SW480 (cell line): Measurements from ENCODE around the gene MS4A10.
"Not testable (repeated sequence)": the region's sequence is repeated elsewhere in the genome, so short reads cannot be mapped to it uniquely, and the experiment has no call there.

ENCODE experiments used
- DNase-seq: peaks from one replicate; pipeline ENCODE4 v3.0.0-alpha.2; 2016; ENCODE audit warnings: low spot score

Gene MS4A10

DNA sequence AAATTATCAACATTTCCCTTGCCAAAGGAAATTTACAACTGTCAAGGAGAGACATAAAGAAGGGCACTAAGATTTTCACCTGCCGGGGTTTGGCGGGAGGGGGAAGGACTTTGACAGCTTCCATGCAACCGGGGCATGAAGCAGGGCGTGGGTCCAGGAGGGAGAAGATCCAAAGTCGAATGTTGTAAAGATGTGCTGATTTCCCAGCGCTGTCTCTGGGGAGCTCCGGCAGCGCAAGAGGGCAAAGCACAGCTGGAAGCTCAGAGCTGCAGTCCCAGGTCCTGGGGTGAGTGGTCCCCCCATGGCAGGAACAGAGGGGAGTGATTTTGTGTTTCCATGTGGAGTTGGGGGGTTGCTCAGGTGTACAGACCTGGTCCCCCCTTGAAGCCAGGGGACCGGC lies at the start of gene MS4A10:
Gene MS4A10 (plus strand): TSS at position 198 of the 400 bp plus-strand sequence. CDS start 5,003 bp downstream, outside the sequence.
- no peak for DNase-seq

DNA sequence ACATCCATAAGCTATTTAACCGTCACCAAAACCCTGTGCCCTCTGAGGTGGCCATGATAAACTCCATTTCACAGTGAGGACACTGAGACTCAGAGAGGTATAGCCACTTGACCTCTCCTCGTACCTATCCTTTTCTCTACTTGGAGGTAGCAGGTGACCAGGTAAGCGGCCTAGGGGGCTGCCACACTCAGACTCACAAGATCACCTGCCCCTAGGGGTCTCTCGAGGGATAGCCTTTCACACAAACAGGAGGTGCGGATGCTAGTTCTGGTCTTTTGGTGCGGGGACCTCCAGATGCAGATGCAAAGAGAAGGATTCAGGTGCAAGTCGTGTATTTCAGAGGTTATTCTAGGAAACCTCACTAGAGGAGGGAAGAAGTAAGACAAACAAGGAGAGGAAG lies 46.0 kb upstream of the MS4A10 start:
- DNase-seq: no peak

DNA sequence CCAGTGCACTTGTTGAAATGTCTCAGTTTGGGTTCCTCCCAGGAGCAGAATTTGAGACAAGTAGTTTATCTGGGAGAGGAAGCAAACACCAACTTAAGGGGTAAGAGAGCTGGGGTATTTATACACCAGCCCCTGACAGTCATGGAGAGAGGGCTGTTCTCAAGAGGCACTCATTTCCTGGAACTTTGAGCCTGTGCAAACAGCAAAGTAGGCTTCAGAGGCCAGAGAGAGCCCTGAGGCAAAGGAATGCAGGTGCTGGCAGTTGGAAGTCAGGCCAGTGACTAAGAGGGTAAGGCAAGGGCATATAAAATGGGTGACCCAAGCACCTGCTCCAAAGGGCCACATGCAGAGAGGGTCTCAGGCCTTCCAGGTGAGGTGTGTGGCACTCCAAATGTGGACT lies 44.6 kb upstream of the MS4A10 start:
- DNase-seq: no peak

DNA sequence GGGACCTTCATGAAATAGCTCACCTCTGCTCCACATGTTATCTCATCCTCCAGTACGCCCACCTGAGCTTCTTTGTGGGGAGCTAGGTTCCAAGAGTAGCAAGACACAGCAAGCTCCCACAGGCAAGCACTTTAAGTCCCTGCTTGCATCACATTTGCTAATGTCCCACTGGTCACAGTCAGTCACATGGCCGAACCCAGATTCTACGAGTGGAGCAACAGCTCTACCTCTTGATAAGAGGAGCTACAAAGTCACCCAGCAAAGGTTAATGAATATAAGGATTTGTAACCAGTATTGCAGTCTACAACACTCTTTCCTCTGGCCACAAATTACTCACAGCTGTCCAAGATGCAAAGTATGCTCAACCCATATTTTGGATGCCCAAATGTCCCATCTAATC lies 43.7 kb upstream of the MS4A10 start:
- no peak for DNase-seq

DNA sequence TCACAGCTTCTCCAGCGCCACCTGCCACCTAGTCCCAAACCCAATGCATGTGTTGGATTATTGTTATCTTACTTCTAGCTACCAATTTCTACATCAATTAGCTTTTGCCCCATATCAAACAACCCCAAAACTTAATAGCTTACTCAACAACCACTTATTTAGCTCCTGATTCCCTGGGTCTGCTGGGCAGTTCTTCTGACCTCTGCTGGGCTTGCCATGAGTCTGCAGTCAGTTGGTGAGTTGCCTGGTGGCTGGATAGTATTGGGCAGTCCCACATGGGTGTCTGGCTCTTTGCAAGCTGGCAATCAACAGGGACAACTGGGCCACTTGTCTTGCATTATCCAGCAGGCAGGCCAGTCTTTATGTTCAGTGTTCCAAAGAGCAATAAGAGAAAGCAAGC lies 42.1 kb upstream of the MS4A10 start:
- DNase-seq: no peak

DNA sequence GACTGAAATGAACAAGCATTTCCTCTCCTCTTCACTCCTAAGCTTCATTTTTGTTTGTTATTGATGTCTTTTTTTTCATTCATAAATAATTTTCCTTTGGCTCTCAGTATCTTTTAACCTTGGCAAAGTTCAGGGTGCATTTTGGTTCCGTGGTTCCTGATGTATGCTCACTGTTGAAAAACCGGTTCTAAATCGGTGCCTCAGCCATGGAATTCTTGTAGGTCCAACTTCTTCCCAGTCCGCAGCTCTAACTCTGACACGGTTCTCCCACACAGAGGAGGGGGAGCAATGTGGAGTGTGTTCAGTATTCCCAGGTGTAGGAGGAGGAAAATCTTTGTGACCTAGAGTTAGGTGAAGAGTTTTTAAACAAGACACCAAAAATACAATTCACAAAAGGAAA lies 41.0 kb upstream of the MS4A10 start:
- no peak for DNase-seq

DNA sequence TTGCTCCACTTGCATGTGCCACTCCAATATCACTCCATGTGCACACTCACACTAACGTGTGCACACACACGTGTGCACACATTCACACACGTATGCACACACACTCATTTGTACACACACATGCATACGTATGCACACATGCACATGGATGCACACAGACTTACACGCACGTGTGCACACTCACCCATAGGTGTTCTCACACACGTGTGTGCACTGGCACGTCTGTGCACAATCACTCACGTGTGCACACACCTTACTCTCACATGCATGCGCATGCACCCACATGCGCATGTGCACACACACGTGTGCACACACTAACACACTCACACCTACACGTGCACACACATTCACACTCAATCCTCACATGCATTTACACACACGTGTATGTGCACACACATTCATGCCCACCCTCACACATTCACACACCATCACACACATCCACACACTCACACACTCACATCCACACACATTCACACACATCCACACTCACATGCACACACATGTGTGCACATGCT lies 37.7 kb upstream of the MS4A10 start:
- no peak for DNase-seq

DNA sequence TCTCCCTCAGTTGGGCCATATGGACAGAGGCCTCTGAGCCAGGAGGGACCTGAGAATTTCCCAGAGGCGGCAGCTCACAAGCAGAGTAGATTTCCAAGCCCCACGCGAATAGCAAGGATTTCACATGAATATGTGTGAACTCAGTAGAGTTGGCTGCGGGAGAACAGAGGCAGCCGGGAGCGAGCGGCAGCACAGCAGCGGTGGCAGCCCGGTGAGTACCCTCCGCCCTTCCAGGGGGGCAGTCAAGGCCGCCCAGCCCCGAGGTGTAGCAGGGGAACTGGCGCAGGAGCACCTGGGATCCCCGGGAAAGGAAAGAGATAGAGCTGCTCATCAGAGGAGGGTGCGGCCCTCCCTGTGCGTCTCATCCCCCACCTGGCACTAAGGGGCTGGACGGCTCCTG lies 36.9 kb upstream of the MS4A10 start:
- DNase-seq: no peak

DNA sequence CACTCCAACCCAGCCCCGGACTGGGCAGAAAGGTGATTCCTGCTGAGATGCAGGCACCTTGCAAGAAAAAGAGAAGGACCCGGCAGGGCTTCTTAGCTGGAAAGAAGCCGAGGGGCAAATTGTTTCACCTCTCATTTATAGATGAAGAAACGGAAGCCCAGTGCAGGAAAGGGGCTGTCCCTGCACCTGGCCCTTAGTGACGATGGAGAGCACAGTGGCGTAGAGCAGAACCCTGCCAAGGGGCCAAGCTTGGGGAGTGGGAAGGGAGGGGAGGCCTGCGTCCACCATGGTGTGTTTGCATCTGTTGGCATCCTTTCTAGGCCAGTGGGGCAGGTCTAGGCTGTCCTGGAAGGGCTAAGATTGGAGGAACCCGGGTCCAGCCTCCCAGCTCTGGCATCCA lies 36.3 kb upstream of the MS4A10 start:
- DNase-seq: no peak

DNA sequence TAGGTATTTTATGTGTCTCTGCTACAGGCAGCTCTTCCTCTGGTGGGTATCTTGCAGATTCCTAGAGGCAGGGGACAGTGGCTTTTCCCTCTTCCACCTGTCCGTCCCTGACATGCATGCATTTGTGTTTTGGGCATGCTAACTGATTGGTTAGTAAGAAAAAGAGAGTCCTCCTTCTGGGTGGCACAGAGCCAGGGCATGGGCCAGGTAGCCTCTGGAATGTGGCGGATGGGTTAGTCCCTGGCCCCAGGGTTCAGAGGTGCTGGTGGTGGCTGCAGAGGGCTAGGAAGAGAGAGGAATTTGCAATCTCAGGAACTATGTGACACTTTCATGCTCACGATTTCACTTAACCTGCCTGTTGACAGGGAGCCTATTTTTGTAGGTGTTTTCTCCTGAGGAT lies 34.2 kb upstream of the MS4A10 start:
- DNase-seq: no peak

DNA sequence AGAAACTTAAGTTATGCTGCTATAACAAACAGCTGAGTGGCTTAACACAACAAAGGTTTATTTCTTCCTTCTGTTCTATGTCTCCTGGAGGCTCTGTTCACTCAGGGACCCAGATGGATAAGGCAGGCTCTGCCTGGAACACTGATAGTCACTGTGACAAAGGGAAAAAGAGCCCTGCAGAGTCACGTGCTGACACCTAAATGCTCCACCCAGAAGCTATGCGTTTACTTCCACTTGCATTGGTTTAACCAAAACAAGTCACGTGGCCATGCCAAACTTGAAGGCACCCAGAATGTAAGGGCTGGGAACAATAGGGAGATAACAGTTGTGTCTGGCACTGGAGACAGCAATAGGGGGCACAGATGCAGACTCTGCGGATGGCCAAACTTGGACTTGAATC lies 31.8 kb upstream of the MS4A10 start:
- peak; percentile 18 for DNase-seq

DNA sequence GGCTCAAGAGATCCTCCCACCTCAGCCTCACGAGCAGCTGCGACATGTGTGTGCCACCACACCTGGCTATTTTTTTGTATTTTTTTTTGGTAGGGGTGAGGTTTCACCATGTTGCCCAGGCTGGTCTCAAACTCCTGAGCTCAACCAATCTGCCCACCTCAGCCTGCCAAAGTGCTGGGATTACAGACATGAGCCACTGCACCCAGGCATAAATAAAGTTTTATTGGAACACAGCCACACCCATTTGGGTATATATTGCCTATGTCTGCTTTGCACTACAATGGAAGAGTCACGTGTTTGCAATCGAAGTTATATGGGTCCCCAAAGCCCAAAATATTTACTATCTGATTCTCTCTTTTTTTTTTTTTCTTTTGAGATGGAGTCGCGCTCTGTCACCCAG lies 30.2 kb upstream of the MS4A10 start:
- no peak for DNase-seq

DNA sequence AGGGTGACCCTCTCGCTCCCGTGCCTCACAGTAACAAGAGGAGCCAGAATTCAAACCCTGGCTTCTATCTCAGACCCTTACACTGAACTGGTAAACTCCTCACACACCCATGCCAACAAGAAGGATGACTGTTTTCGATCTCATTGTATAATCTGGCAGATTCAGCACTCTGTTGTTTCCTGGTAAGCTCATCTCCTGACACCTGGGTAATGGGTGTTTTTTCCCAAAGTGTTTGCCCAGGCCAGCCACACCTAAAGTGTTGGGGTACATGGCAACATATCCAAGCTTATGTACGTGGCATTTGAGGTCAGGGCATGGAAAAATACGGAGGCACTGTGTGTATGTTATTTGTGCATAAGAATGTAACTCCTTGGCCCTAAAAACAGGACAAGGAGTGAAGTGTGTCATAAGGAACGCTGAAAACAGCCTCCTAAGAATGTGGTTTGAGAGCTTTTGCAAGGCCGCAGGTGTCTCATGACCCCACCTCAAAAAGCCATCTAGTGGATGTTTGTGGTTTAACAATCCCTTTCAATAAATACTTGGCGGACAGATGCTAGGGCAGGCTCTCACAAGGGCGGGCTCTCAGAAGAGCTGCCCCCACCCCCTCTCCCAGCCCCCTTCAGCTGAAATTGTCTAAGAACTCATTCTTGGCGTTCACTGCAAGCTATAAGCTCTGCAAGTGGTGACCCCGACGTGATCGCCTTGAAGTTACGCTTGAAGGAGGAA lies 28.7 kb upstream of the MS4A10 start, which contains the start of gene MS4A15:
Gene MS4A15 (plus strand): TSS at position 561 of the 726 bp plus-strand sequence. CDS start 6,867 bp downstream, outside the sequence.
- peak; percentile 61 for DNase-seq

DNA sequence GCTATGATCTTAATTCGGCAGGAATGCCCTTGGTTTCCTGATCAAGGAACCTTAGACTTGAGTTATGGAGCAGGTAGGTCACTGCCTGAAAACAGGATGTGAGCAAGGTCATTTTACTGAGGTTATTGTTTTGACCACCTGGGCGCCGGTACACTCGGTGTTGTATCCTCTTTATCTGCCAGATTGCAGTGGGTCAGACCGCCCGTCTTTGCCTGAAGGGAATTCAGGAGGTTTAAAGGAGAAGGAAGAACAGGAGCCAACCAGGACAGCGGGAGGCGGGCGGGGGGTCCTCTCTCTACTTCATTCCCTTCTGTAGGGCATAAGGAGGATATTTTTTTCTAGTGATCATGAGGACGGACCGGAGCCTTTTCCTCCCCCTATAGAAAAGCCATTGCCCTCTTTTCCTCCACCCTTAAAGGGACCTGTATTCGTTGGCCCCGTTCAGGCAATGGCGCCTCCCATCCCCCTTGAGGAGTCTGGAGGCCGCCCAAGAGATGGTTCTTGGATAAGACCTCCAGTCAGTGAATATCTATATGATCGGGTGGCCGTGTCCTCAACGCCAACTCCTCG lies 27.8 kb upstream of the MS4A10 start:
- DNase-seq: no peak

DNA sequence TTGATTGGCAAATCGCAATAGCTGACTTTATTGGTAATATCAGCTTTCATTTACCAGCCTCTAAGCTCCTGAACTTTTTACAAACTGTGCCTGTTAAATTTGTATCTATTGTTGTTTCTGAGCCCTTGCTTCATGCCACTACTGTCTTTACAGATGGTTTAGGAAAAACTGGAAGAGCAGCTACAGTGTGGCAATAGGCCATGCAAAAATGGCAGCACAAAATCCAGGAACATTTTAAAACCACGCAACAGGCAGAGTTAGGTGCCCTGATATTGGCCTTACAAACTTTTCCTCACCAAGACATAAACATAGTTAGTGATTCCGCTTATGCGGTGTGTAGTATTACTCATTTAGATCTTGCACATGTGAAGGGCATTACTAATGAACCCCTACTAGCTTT lies 26.5 kb upstream of the MS4A10 start:
- DNase-seq: not testable (repeated sequence)

DNA sequence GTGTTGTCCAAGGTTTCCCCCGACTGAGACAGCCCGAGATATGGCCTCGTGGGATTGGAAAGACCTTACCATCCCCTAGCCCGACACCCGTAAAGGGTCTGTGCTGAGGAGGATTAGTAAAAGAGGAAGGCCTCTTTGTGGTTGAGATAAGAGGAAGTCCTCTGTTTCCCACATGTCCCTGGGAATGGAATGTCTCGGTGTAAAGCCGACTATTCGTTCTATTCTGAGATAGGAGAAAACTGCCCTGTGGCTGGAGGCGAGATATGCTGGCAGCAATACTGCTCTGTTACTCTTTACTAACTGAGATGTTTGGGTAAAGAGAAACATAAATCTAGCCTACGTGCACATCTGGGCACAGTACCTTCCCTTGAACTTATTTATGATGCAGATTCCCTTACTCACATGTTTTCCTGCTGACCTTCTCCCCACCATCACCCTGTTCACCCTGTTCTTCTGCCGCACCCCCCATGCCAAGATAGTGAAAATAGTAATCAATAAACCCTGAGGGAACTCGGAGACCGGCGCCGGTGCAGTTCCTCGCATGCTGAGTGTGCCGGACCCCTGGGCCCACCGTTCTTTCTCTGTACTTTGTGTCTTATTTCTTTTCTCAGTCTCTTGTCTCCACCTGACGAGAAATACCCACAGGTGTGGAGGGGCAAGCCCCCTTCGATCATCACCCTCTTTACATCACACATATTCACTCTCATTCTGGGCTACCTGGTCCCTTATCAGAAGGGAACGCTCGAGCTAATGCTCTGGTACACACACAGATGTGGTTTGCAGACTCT lies 25.5 kb upstream of the MS4A10 start:
- DNase-seq: not testable (repeated sequence)

DNA sequence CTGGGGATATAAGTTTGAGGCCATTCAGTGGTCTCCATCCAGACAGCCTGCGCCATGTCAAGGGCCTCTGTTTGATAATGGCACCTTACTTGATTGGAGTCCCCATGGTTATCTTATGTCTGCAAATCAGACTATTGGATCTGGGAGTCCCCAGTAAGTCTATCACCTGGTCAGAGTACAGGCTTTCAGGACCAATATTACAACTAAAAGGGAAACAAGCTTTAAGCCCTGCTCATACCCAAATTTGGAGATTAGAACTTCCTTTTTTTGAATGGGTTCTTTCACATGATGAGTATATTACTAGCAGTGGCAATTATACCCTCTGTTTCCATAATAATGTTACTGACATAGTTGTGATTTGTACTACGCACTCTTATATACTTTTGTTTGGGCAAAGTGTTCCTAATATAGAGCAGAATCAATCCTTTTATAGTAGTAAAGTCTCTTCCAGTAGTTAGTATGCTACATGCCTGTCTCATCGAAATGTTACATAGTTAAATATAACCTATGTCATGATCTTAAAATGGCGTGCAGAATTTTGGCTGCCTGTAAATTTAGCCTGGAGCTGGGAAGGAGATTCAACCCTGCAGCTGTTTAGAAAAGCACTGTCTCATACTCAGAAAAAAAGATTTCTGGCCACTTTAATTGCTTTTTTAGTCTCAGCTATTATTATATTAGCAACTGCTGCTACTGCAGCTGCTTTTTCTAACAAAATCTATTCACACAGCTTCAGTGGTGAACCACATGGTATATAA lies 23.5 kb upstream of the MS4A10 start:
- no peak for DNase-seq

DNA sequence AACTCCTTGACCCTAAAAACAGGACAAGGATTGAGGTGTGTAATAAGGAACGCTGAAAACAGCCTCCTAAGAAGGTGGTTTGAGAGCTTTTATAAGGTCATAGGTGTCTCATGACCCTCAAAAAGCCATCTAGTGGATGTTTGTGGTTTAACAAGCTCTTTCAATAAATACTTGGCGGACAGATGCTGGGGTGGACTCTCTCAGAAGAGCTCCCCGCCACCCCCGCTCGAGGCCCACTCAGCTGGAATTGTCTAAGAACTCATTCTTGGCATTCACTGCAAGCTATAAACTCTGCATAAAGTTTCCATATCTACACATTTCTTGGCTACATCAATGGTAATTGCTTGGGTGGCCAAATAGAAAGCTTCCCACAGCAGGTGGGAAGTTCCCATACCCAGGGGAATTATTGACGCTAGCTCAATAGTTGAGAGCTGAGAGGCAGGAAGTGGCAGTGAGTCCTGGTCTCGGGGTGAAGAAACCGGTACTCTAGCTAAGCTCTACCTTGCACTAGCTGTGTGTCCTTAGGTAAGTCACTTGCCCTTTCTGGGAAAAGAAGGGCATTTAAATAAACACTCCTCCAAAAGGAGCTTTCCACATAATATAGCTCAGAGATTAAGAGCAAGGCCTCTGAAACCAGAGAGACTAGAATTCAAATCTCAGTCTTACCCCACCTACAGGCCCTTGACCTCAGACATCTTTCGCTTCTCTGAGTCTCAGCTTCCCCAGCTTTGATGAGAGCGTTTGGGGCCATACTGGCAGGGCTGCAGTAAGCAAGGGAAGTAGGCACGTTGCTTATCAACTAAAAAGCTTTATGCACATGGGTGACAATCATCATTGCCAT lies 22.1 kb upstream of the MS4A10 start:
- peak; percentile 30 for DNase-seq

DNA sequence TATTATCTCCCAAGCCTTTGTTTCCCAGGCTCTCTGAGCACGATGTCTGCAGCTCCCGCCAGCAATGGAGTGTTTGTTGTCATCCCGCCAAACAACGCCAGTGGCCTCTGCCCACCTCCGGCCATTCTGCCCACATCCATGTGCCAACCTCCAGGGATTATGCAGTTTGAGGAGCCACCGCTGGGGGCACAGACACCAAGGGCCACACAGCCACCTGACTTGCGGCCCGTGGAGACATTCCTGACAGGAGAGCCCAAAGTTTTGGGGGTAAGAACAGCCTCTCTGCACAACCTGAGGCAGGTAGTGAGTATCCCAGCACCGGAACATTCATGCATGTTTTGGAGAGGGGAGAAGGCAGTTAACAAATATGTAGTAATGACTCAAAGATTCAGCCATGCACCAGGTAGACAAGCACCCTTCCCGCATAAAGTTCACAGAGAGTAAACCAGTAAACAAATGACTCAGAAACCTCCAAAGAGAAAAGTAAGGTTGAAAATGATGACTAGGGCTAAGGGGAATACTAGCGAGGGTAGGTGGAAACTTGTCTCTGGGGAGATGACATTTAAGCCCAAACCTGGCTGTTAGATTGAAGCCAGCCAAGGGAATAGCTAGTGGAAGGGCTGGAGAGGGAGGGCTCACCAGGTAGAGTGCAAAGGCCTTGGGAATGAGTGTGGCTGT lies 21.3 kb upstream of the MS4A10 start:
- DNase-seq: no peak

DNA sequence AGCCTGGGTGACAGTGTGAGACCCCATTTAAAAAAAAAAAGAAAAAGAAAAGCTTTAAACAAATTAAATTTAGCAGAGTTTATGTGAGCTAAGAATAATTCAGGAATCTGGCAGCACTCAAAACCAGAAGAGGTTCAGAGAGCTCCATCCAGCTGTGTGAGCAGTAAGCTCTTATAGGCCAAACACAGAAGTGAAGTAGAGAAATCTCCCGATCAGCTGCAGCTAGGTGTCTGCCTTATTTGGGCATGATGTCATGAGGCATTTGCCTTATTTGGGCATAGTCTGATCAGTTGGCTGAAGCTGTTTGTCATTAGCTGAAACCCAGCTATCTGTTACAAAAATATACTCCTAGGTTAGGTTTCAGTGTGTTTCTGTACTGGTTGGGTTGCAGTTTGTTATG lies 20.3 kb upstream of the MS4A10 start:
- no peak for DNase-seq

DNA sequence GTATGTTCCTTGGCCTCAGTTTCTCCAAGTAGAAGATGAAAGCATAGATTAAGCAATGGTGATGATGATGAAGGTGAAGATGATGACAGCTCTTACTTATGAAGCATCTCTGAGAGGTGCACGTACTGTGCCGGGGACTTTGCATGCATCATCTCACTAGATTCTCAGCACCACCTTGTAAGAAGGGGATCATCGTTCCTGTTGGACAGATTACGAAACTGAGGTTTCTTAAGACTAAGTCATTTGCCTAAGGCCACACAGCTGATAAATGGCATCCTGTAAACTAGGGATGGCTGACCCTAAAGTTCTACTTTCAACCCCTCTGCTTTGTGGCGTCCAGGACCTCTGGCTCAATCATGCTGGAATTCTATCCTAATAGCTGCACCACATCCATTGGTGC lies 19.8 kb upstream of the MS4A10 start:
- DNase-seq: no peak
